Ecto neural progenitor cell (in vitro differentiated cells): Measurements from ENCODE around the gene CCDC78.
"Not testable (repeated sequence)": the region's sequence is repeated elsewhere in the genome, so short reads cannot be mapped to it uniquely, and the experiment has no call there.

Experiments used
- DNase-seq: peaks from one replicate; pipeline ENCODE4 v3.0.0-alpha.2; 2018; ENCODE audit warnings: low spot score

Gene CCDC78

GRCh38 chr16:723695-724094, 2.5 kb downstream of the CCDC78 start:
- no peak for DNase-seq

GRCh38 chr16:722835-723633, 3.2 kb downstream of the CCDC78 start:
- DNase-seq, result no peak

- DNase-seq, result no peak
These were observed 4.3 kb downstream of the CCDC78 start for GRCh38 chr16:721765-722540.

- DNase-seq, result peak; percentile 93
These were observed 5.1 kb downstream of the CCDC78 start, which contains the start of gene ANTKMT for GRCh38 chr16:720990-721764. Gene ANTKMT, plus strand, starts transcription at chr16:721146. Its CDS starts 129 bp downstream, at chr16:721275.

GRCh38 chr16:720447-720989, 5.7 kb downstream of the CCDC78 start:
- peak; percentile 80 for DNase-seq

GRCh38 chr16:719815-720446, 6.3 kb downstream of the CCDC78 start:
- no peak for DNase-seq

- no peak for DNase-seq
These were observed 7.3 kb downstream of the CCDC78 start for GRCh38 chr16:718922-719321.

GRCh38 chr16:718389-718788, 7.9 kb downstream of the CCDC78 start:
- no peak for DNase-seq

GRCh38 chr16:717450-718245, 8.6 kb downstream of the CCDC78 start:
- no peak for DNase-seq

- no peak for DNase-seq
These were observed 9.4 kb downstream of the CCDC78 start for GRCh38 chr16:716768-717325.

- DNase-seq, result peak; percentile 92
These were observed 10.1 kb downstream of the CCDC78 start for GRCh38 chr16:716200-716568.

- DNase-seq, result no peak
These were observed 10.6 kb downstream of the CCDC78 start for GRCh38 chr16:715477-716199.

- DNase-seq, result peak; percentile 95
These were observed 11.4 kb downstream of the CCDC78 start, which contains the start of gene METRN for GRCh38 chr16:714558-715476. Gene METRN, plus strand, starts transcription at chr16:715118. Its CDS starts 172 bp downstream, at chr16:715290.

GRCh38 chr16:714079-714478, 12.2 kb downstream of the CCDC78 start:
- no peak for DNase-seq

- not testable (repeated sequence) for DNase-seq
These were observed 13.4 kb downstream of the CCDC78 start for GRCh38 chr16:712740-713250.

- peak; percentile 90 for DNase-seq
These were observed 14.5 kb downstream of the CCDC78 start for GRCh38 chr16:711548-712320.

GRCh38 chr16:711084-711483, 15.2 kb downstream of the CCDC78 start:
- DNase-seq, result no peak
